Neutrophil (primary cell): ENCODE measurements around the gene LRRC36.

ENCODE experiments used
- H3K27ac ChIP-seq: fragments of 200-600 bp; sonication (generic); 2 replicates; pipeline ENCODE4 v1.5.1; 2016; ENCODE audit warnings: mild to moderate bottlenecking, moderate library complexity
- H3K27me3 ChIP-seq: fragments of 200-600 bp; sonication (generic); 2 replicates; pipeline ENCODE4 v1.6.0; 2016; ENCODE audit warnings: mild to moderate bottlenecking
- H3K36me3 ChIP-seq: fragments of 200-600 bp; sonication (generic); 2 replicates; pipeline ENCODE4 v1.5.1; 2017
- H3K4me1 ChIP-seq, 2 experiments: fragments of 200-600 bp in 1 of 2; sonication (generic) in 1 of 2; 1 replicate in 1 of 2; 2 replicates in 1 of 2; pipeline versions ENCODE4 v1.5.1 to v1.6.1; 2013 to 2016; ENCODE audit warnings: low read depth in 1 of 2, low read length in 1 of 2, mild to moderate bottlenecking in 1 of 2, moderate library complexity in 1 of 2; ENCODE audit not compliant: control insufficient read depth in 1 of 2, insufficient read depth in 1 of 2
- H3K4me3 ChIP-seq, 2 experiments: fragments of 200-600 bp in 1 of 2; sonication (generic) in 1 of 2; 1 replicate in 1 of 2; 2 replicates in 1 of 2; pipeline ENCODE4 v1.5.1; 2013 to 2016; ENCODE audit warnings: low read depth in 1 of 2, low read length in 1 of 2, mild to moderate bottlenecking in 1 of 2, moderate library complexity in 1 of 2
- H3K9me3 ChIP-seq: fragments of 200-600 bp; sonication (generic); 2 replicates; pipeline ENCODE4 v1.5.1; 2016
- TF ChIP-seq, protein P1 (sequence below): fragments of 200-600 bp; sonication (generic); IDR thresholded peaks from 2 replicates; pipeline ENCODE4 v1.5.1; 2016; ENCODE audit warnings: antibody characterized with exemption

LRRC36 gene

DNA sequence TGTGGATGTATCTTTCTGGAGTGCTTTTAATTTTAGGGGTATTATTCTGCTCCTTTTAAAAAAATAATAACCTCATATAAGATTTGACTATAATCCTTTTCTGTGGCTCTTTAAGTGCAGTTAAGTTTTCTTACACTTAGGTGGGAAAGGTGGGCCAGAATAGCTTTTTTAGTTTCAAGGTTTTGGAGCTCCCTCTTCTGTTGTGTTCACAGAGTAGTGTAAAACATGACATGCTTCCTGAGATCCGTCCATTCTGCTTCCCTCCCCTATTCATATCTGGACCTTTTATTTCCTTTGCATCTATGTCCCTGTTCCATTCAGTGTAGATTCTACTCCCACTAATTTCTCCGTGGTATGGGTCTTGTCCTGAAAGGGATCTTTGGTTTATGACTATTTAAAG is 12.8 kb downstream of the LRRC36 start:
- H3K4me1 ChIP-seq: no peaks in the 10 kb centered on the region
- no peaks in the 10 kb centered on the region for H3K36me3 ChIP-seq
- H3K27ac ChIP-seq: no peak overlapping the region
- no peak overlapping the region for H3K4me3 ChIP-seq
- H3K9me3 ChIP-seq: no peaks in the 10 kb centered on the region
- no peaks in the 10 kb centered on the region for H3K27me3 ChIP-seq
- TF ChIP-seq, protein P1, sequence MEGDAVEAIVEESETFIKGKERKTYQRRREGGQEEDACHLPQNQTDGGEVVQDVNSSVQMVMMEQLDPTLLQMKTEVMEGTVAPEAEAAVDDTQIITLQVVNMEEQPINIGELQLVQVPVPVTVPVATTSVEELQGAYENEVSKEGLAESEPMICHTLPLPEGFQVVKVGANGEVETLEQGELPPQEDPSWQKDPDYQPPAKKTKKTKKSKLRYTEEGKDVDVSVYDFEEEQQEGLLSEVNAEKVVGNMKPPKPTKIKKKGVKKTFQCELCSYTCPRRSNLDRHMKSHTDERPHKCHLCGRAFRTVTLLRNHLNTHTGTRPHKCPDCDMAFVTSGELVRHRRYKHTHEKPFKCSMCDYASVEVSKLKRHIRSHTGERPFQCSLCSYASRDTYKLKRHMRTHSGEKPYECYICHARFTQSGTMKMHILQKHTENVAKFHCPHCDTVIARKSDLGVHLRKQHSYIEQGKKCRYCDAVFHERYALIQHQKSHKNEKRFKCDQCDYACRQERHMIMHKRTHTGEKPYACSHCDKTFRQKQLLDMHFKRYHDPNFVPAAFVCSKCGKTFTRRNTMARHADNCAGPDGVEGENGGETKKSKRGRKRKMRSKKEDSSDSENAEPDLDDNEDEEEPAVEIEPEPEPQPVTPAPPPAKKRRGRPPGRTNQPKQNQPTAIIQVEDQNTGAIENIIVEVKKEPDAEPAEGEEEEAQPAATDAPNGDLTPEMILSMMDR: no peak

GRCh38 chr16:67341250-67341649 is 14.6 kb downstream of the LRRC36 start:
- Histone ChIP-seq H3K36me3 (no peaks in the 10 kb centered on the region), H3K27ac (no peak overlapping the region), H3K4me1 (no peaks in the 10 kb centered on the region), H3K4me3 (no peak overlapping the region), H3K27me3 (no peaks in the 10 kb centered on the region), H3K9me3 (no peaks in the 10 kb centered on the region)
- TF ChIP-seq, protein P1: no peak

GRCh38 chr16:67342616-67343015 is 16.0 kb downstream of the LRRC36 start:
- H3K4me3 ChIP-seq: no peak overlapping the region
- TF ChIP-seq, protein P1: no peak

DNA sequence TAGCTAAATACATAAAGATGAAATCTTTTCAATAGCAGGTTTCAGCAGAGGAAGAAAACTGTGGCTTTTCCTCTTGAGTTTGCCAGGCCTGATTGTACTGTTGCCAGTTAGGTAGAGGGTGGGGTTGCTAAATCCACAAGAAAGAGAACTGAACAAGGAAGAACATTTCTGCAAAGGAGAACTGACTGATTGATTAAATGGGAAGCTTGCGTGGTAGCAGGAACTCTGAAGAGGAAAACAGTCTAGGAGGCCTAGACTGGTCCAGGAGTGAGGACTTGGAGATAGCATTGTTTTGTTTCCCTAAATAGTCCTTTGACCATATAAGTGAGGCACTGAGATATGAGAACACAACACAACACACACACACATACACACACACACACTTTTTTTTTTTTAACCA is 18.8 kb downstream of the LRRC36 start:
- no peaks in the 10 kb centered on the region for H3K36me3 ChIP-seq
- no peaks in the 10 kb centered on the region for H3K9me3 ChIP-seq
- H3K4me1 ChIP-seq: no peaks in the 10 kb centered on the region
- TF ChIP-seq, protein P1: no peak
- H3K27me3 ChIP-seq: no peaks in the 10 kb centered on the region
- H3K4me3 ChIP-seq: no peak overlapping the region
- no peak overlapping the region for H3K27ac ChIP-seq

More at GRCh38 chr16:67342616-67343015, 16.0 kb downstream of the LRRC36 start:
- Histone ChIP-seq H3K4me1 (no peaks in the 10 kb centered on the region), H3K9me3 (no peaks in the 10 kb centered on the region), H3K27ac (no peak overlapping the region), H3K27me3 (no peaks in the 10 kb centered on the region), H3K36me3 (no peaks in the 10 kb centered on the region)

- H3K4me1 ChIP-seq: no peaks in the 10 kb centered on the region
- no peaks in the 10 kb centered on the region for H3K9me3 ChIP-seq
- no peaks in the 10 kb centered on the region for H3K36me3 ChIP-seq
- no peak overlapping the region for H3K4me3 ChIP-seq
- no peaks in the 10 kb centered on the region for H3K27me3 ChIP-seq
- TF ChIP-seq, protein P1: no peak
- no peak overlapping the region for H3K27ac ChIP-seq
Measured at GRCh38 chr16:67346341-67346740, 19.7 kb downstream of the LRRC36 start.

GRCh38 chr16:67349172-67349571 is 22.6 kb downstream of the LRRC36 start:
- Histone ChIP-seq H3K4me3 (no peak overlapping the region), H3K27ac (no peak overlapping the region)

More at GRCh38 chr16:67349172-67349571, 22.6 kb downstream of the LRRC36 start:
- no peaks in the 10 kb centered on the region for H3K9me3 ChIP-seq
- no peaks in the 10 kb centered on the region for H3K4me1 ChIP-seq
- TF ChIP-seq, protein P1: no peak
- H3K36me3 ChIP-seq: no peaks in the 10 kb centered on the region
- no peaks in the 10 kb centered on the region for H3K27me3 ChIP-seq
